Gastroesophageal sphincter (tissue), 4 donors: ENCODE data around the gene CRY2. TPM values are rescaled to one million over a fixed set of nuclear protein-coding genes. Genes with fewer than 3 reads are reported as not detected.

ENCODE experiments used
- ATAC-seq: fragments of 150-250 bp; one replicate; pipeline ENCODE4 v1.9.1; 2016; ENCODE audit warnings: mild to moderate bottlenecking, moderate library complexity
- H3K27ac ChIP-seq, 4 donors: fragments of 200-600 bp; sonication (generic) in 3 of 4; 1 replicate in 3 of 4; 2 replicates in 1 of 4; pipeline ENCODE4 v1.5.1; 2016 to 2019
- H3K27me3 ChIP-seq: fragments of 200-600 bp; sonication (generic); one replicate; pipeline ENCODE4 v1.5.1; 2019
- H3K36me3 ChIP-seq, 2 donors: fragments of 200-600 bp; sonication (generic); one replicate each; pipeline ENCODE4 v1.5.1; 2019; ENCODE audit warnings: control low read depth in 1 of 2
- H3K4me1 ChIP-seq, 3 donors: fragments of 200-600 bp; sonication (generic); 1 replicate in 2 of 3; 2 replicates in 1 of 3; pipeline ENCODE4 v1.5.1; 2016 to 2019; ENCODE audit warnings: control low read depth in 2 of 3
- H3K4me3 ChIP-seq, 2 donors: fragments of 200-600 bp; sonication (generic); one replicate each; pipeline ENCODE4 v1.5.1; 2019; ENCODE audit warnings: mild to moderate bottlenecking in 1 of 2, moderate library complexity in 1 of 2
- H3K9me3 ChIP-seq, 3 donors: fragments of 200-600 bp; sonication (generic); one replicate each; pipeline ENCODE4 v1.5.1; 2017 to 2019; ENCODE audit warnings: control low read depth in 2 of 3
- CTCF ChIP-seq, 4 experiments: fragments of 200-600 bp in 2 of 4; fragments of 450-650 bp in 2 of 4; sonication (generic) in 1 of 4; IDR thresholded peaks; one replicate each; pipeline ENCODE4 v1.5.1; 2017 to 2019; ENCODE audit warnings: antibody characterized with exemption in 4 of 4, mild to moderate bottlenecking in 2 of 4, moderate library complexity in 2 of 4
- EP300 ChIP-seq: sonication (generic); formaldehyde crosslinking; IDR thresholded peaks from one replicate; pipeline ENCODE4 v1.6.1; 2017; ENCODE audit warnings: antibody characterized with exemption, mild to moderate bottlenecking
- POLR2A ChIP-seq, 2 donors: fragments of 450-650 bp; IDR thresholded peaks; one replicate each; pipeline ENCODE4 v1.6.1; 2017; ENCODE audit warnings: antibody characterized with exemption in 2 of 2, mild to moderate bottlenecking in 2 of 2, moderate library complexity in 1 of 2
- POLR2AphosphoS5 ChIP-seq: sonication (generic); formaldehyde crosslinking; IDR thresholded peaks from one replicate; pipeline ENCODE4 v1.6.1; 2017; ENCODE audit warnings: antibody characterized with exemption
- WGBS, 2 donors: methylation state at CpG; one replicate each; pipeline ENCODE4 v1.1.5; 2018; ENCODE audit warnings: low coverage in 1 of 2; 5-methylcytosine and 5-hydroxymethylcytosine counted together
- total RNA-seq, 4 donors: library from RNA; depleted of rRNA; stranded (reverse); fragments of >200 nt; gene quantifications; one replicate each; pipeline ENCODE4 v1.1.0, GENCODE V29; 2016

CRY2 gene
- total RNA-seq, 4 donors from 2014 or later, result 38.8 to 82.0 (median 47.7) TPM

DNA sequence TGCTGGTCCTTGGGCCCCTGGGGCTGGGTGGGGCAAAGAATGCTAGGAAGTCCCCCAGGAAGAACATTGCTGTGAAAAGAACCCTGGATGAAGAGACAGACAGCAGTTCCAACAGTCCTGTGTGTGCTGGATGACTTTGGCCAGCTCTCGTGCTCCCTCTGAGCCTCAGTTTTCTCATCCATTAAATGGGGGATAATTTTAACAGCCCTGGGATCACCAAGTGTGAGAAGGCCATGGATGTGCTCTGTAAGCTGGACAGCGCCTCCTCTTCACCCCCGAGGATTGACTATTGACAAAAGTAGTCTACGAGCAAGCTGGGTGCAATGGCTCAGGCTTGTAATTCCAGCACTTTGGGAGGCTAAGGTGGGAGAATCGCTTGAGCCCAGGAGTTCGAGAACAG is 77.7 kb downstream of the CRY2 start:
- peaks cover 62% of the 10 kb centered on the region for H3K27me3 ChIP-seq
- no peaks in the 10 kb centered on the region for H3K9me3 ChIP-seq
- H3K4me1 ChIP-seq, result peaks cover 0 to 19% (median 13%) of the 10 kb centered on the region in 3 donors
- no peak overlapping the region for H3K27ac ChIP-seq
- no peak overlapping the region for H3K4me3 ChIP-seq
- no peak for ATAC-seq
- H3K36me3 ChIP-seq, result no peaks in the 10 kb centered on the region
- WGBS, 2 donors, result 80 to 100% methylated on average over 2 of the region's 6 CpGs
- TF ChIP-seq CTCF (IDR thresholded peaks at IDR 0.05) (no peak), EP300 (no peak), POLR2AphosphoS5 (no peak), POLR2A (IDR thresholded peaks at IDR 0.05) (no peak)

DNA sequence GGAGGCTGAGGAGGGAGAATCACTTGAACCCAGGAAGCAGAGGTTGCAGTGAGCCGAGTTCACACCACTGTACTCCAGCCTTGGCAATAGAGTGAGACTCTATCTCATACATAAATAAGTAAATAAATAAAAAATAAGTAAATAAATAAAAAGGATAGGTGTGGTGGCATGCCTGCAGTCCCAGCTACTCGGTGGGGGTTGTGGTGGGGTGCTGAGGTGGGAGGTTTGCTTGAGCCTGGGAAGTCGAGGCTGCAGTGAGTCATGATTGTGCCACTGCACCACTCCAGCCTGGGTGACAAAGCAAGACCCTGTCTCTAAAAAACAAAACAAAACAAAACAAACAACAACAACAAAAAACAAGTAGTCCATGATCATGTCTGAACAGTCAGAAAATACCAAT is 78.3 kb downstream of the CRY2 start:
- TF ChIP-seq POLR2A (IDR thresholded peaks at IDR 0.05) (no peak), POLR2AphosphoS5 (no peak), EP300 (no peak), CTCF (IDR thresholded peaks at IDR 0.05) (no peak)
- 83 to 88% methylated on average over 3 of the region's 3 CpGs for WGBS, 2 donors
- Histone ChIP-seq H3K27ac (no peak overlapping the region), H3K9me3 (no peaks in the 10 kb centered on the region), H3K36me3 (peaks cover 0 to 3% of the 10 kb centered on the region in 2 donors), H3K4me3 (no peak overlapping the region), H3K27me3 (peaks cover 62% of the 10 kb centered on the region), H3K4me1 (peaks cover 0 to 19% (median 13%) of the 10 kb centered on the region in 3 donors)
- no peak for ATAC-seq

- H3K9me3 ChIP-seq, result no peaks in the 10 kb centered on the region
- 40 to 90% methylated on average over 1 to 5 of the region's 12 CpGs for WGBS, 2 donors
- H3K4me3 ChIP-seq, result no peak overlapping the region
- TF ChIP-seq POLR2AphosphoS5, result no peak
- TF ChIP-seq CTCF (IDR thresholded peaks at IDR 0.05), result no peak
- TF ChIP-seq EP300, result no peak
- no peak overlapping the region for H3K27ac ChIP-seq
- ATAC-seq, result no peak
- peaks cover 0 to 19% (median 13%) of the 10 kb centered on the region in 3 donors for H3K4me1 ChIP-seq
- peaks cover 0 to 7% of the 10 kb centered on the region in 2 donors for H3K36me3 ChIP-seq
- peaks cover 61% of the 10 kb centered on the region for H3K27me3 ChIP-seq
Measured at GRCh38 chr11:45926001-45926401, 78.7 kb downstream of the CRY2 start.

DNA sequence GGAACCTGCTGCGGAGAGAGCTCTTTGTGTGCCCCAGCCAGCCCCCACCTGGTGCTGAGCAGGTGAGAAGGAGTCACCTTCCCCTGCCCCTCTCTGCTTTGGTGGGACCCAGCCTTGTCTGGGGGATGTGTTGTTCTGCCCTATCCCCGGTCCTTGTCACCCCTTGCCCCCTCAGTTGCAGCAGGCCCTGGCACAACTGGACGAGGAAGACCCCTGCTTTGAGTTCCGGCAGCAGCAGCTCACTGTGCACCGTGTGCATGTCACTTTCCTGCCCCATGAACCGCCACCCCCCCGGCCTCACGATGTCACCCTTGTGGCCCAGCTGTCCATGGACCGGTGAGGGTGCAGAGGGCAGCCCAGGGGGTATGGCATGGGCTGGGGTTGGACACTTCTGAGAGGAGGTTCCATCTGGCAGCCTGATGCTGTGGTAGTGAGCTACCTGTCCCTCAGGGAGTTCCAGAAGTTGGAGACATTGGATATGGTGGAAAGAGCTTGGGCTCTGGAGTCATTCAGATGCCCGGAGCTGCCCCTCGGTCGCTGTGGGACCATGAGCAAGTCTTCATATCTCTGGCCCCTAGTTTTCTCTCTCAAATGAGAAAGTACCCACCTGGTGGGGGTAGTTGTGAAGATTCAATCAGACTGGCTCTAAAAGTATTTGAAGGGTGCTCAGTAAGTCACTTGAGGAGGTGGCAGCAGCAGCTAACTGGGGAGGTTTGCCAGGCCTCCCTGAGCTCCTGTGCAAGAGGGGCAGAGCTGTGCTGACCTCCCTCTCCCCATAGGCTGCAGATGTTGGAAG is 79.5 kb downstream of the CRY2 start:
- H3K27ac ChIP-seq, result no peak overlapping the region
- no CpG with 5 or more reads among the region's 12 CpGs for WGBS, 2 donors
- H3K4me3 ChIP-seq, result no peak overlapping the region
- peaks cover 54% of the 10 kb centered on the region for H3K27me3 ChIP-seq
- no peak for ATAC-seq
- no peaks in the 10 kb centered on the region for H3K9me3 ChIP-seq
- TF ChIP-seq EP300 (no peak), POLR2A (IDR thresholded peaks at IDR 0.05) (no peak), CTCF (IDR thresholded peaks at IDR 0.05) (no peak)
- peaks cover 0 to 14% of the 10 kb centered on the region in 2 donors for H3K36me3 ChIP-seq
- peaks cover 0 to 18% (median 13%) of the 10 kb centered on the region in 3 donors for H3K4me1 ChIP-seq

DNA sequence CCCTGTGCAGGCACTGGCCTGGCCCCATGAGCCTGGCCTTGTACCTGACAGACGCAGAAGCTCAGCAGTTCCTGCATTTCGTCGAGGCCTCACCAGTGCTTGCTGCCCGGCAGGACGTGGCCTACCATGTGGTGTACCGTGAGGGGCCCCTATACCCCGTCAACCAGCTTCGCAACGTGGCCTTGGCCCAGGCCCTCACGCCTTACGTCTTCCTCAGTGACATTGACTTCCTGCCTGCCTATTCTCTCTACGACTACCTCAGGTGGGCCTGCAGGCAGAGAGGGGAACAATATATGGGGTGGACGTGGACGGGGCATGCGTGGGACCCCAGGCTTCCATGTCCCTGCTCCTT is 80.0 kb downstream of the CRY2 start:
- Histone ChIP-seq H3K36me3 (peaks cover 0 to 20% of the 10 kb centered on the region in 2 donors), H3K27me3 (peaks cover 48% of the 10 kb centered on the region), H3K4me3 (no peak overlapping the region), H3K27ac (no peak overlapping the region), H3K4me1 (peaks cover 0 to 12% (median 8%) of the 10 kb centered on the region in 3 donors), H3K9me3 (no peaks in the 10 kb centered on the region)
- TF ChIP-seq POLR2AphosphoS5 (no peak), CTCF (IDR thresholded peaks at IDR 0.05) (no peak)
- 56% methylated on average over 4 of the region's 15 CpGs; no CpG with 5 or more reads in 1 of the 2 donors for WGBS, 2 donors
- ATAC-seq, result no peak
